GM21737 (cell line): Measurements from ENCODE around the gene ARF6.
"Not testable (repeated sequence)": the region's sequence is repeated elsewhere in the genome, so short reads cannot be mapped to it uniquely, and the experiment has no call there.

ENCODE experiments used
- ATAC-seq: cut with Tn5 transposase; IDR thresholded peaks from one replicate; pipeline ENCODE4 v1.9.1; 2021; ENCODE audit warnings: mild to moderate bottlenecking, moderate library complexity; ENCODE audit not compliant: unreplicated experiment

Gene ARF6

GRCh38 chr14:49939215-49939614 is 46.3 kb downstream of the ARF6 start:
- ATAC-seq, result not testable (repeated sequence)

GRCh38 chr14:49939884-49940510 is 47.1 kb downstream of the ARF6 start:
- ATAC-seq, result no peak

GRCh38 chr14:49940808-49941421 is 48.0 kb downstream of the ARF6 start:
- no peak for ATAC-seq

GRCh38 chr14:49942090-49942489 is 49.2 kb downstream of the ARF6 start:
- ATAC-seq, result no peak

GRCh38 chr14:49944501-49944900 is 51.6 kb downstream of the ARF6 start:
- ATAC-seq, result no peak

GRCh38 chr14:49945448-49946319 is 52.8 kb downstream of the ARF6 start:
- no peak for ATAC-seq
